Activated B cell treated with CpG ODN at 0.5 μM for 24 hours (primary cell): ENCODE data around the gene SCRN2. TPM values are rescaled to one million over a fixed set of nuclear protein-coding genes. Genes with fewer than 3 reads are reported as not detected.

Source experiments
- ATAC-seq: fragments of 200-7000 bp; cut with Tn5 transposase; one replicate; pipeline ENCODE4 v1.10.0; 2021; ENCODE audit warnings: low read depth, mild to moderate bottlenecking, moderate library complexity
- CTCF ChIA-PET: fragments of 350-600 bp; sonication (Branson Sonifier 250); formaldehyde crosslinking; loops from one replicate; lab custom pipeline; 2021; ENCODE audit warnings: antibody characterized with exemption; lab: Charles Lee
- POLR2A ChIA-PET: fragments of 350-600 bp; sonication (Branson Sonifier 250); formaldehyde crosslinking; loops from one replicate; lab custom pipeline; 2021; ENCODE audit warnings: antibody characterized with exemption; lab: Charles Lee
- DNase-seq: peaks from one replicate; pipeline ENCODE4 v3.0.0; 2022
- H3K27ac Mint-ChIP-seq: one replicate; pipeline ENCODE4 v1.8.0; 2020; ENCODE audit warnings: mixed read lengths
- H3K27me3 Mint-ChIP-seq: one replicate; pipeline ENCODE4 v1.8.0; 2021; ENCODE audit warnings: mixed read lengths
- H3K36me3 Mint-ChIP-seq: one replicate; pipeline ENCODE4 v1.8.0; 2021; ENCODE audit warnings: low read depth, mixed read lengths
- H3K4me1 Mint-ChIP-seq: one replicate; pipeline ENCODE4 v1.8.0; 2021; ENCODE audit warnings: mixed read lengths
- H3K4me3 Mint-ChIP-seq: one replicate; pipeline ENCODE4 v1.8.0; 2020; ENCODE audit warnings: mild to moderate bottlenecking, mixed read lengths
- H3K9me3 Mint-ChIP-seq: one replicate; pipeline ENCODE4 v1.8.0; 2020; ENCODE audit warnings: mixed read lengths
- intact Hi-C: fragments of 100-400 bp; cut with micrococcal nuclease; formaldehyde crosslinking; loops from one replicate; pipeline ENCODE4 v1.15.1; 2024
- total RNA-seq: library from RNA; stranded (reverse); gene quantifications from 2 replicates; pipeline ENCODE4 v1.2.3, GENCODE V29; 2022
- TF ChIP-seq, protein P1 (sequence below): fragments of 200-600 bp; IDR thresholded peaks from one replicate; pipeline ENCODE4 v1.8.0; 2022; ENCODE audit warnings: antibody characterized with exemption, mild to moderate bottlenecking

Gene SCRN2
- total RNA-seq, 1 donor from 2014 or later: 36.3 TPM

DNA sequence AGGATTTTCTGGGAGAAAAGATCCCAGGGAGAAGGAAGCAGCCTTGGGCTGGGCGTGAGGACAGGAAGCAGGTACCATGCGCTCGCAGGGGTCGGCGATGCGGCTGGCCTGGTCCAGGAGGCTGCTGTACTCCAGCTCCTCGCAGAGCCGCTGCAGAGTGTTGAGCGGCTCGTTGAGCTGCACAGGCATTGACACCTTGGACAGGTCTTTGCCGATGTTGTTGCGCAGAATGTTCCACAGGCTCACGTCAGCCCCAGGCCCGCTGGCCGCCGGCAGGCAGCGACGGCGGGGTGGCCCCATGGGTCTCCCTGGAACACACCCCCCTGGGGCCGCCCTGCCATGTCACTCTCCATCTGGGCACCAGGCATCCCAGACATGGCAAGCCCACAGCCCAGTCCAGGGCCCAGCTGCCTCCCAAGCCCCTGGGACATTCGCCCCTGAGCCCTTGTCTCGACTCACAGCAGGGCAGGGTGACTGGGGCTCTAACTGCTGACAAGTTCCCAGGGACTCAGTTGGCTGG is 27.5 kb downstream of the SCRN2 start:
- POLR2A ChIA-PET: interaction anchor here (0.5 kb wide), 1 partner anchor 1789 kb away, joined by 9 read pairs; no protein-coding TSS in a partner anchor
- DNase-seq (no peak), ATAC-seq (no peak)
- CTCF ChIA-PET: no interaction called here
- intact Hi-C loops: no loop called here
- Mint-ChIP-seq H3K36me3 (peaks cover 92% of the 10 kb centered on the region), H3K4me3 (no peak overlapping the region), H3K27ac (no peak overlapping the region), H3K4me1 (no peaks in the 10 kb centered on the region), H3K9me3 (no peaks in the 10 kb centered on the region), H3K27me3 (no peaks in the 10 kb centered on the region)
- TF ChIP-seq, protein P1, sequence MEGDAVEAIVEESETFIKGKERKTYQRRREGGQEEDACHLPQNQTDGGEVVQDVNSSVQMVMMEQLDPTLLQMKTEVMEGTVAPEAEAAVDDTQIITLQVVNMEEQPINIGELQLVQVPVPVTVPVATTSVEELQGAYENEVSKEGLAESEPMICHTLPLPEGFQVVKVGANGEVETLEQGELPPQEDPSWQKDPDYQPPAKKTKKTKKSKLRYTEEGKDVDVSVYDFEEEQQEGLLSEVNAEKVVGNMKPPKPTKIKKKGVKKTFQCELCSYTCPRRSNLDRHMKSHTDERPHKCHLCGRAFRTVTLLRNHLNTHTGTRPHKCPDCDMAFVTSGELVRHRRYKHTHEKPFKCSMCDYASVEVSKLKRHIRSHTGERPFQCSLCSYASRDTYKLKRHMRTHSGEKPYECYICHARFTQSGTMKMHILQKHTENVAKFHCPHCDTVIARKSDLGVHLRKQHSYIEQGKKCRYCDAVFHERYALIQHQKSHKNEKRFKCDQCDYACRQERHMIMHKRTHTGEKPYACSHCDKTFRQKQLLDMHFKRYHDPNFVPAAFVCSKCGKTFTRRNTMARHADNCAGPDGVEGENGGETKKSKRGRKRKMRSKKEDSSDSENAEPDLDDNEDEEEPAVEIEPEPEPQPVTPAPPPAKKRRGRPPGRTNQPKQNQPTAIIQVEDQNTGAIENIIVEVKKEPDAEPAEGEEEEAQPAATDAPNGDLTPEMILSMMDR: no peak

GRCh38 chr17:47813077-47813476 is 28.0 kb downstream of the SCRN2 start:
- Mint-ChIP-seq H3K36me3 (peaks cover 92% of the 10 kb centered on the region), H3K27ac (no peak overlapping the region), H3K27me3 (no peaks in the 10 kb centered on the region), H3K4me1 (no peaks in the 10 kb centered on the region), H3K9me3 (no peaks in the 10 kb centered on the region), H3K4me3 (no peak overlapping the region)
- ATAC-seq: no peak
- ChIA-PET POLR2A (no interaction called here), CTCF (no interaction called here)
- intact Hi-C loops: no loop called here
- TF ChIP-seq, protein P1: no peak
- no peak for DNase-seq

DNA sequence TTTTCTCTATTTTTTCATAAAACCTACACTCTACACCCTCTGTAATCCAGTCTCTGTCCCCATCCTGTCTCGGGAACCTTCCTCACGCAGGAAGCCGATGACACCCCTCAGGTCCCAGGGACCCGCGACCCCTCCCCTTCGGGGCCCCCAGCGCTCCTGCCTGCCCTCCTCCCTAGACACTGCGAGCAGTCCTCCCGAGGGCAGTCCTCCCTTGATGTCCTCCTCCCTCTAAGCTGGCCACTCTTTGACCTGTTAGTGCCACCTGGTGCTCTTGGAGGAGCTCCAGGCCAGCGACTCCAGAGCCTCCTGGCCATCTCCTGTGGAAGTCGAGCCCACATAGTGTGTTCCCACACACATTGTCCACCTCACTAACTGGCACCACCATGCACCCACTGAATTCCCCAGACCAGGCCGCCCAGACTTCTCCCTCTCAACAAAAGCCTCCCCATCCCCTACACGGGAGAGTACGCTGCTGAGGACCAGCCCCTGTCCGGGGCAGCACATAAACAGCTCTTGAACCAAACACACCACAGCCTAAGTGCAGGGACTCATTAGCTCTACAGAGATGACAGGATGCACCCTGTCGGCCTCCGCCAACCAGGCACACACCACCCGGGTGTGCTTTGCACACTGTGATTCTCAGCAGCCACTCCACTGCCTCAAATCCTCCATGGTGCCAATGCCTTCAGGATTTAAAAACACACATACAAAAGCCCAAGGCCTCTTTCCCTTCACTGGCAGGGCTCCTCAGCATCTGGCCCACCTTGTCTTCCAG is 28.7 kb downstream of the SCRN2 start:
- Mint-ChIP-seq H3K36me3 (peaks cover 91% of the 10 kb centered on the region), H3K9me3 (no peaks in the 10 kb centered on the region), H3K27ac (no peak overlapping the region), H3K4me3 (no peak overlapping the region), H3K27me3 (no peaks in the 10 kb centered on the region), H3K4me1 (no peaks in the 10 kb centered on the region)
- DNase-seq (no peak), ATAC-seq (no peak)
- intact Hi-C loops: no loop called here
- TF ChIP-seq, protein P1: no peak
- ChIA-PET POLR2A (no interaction called here), CTCF (no interaction called here)

DNA sequence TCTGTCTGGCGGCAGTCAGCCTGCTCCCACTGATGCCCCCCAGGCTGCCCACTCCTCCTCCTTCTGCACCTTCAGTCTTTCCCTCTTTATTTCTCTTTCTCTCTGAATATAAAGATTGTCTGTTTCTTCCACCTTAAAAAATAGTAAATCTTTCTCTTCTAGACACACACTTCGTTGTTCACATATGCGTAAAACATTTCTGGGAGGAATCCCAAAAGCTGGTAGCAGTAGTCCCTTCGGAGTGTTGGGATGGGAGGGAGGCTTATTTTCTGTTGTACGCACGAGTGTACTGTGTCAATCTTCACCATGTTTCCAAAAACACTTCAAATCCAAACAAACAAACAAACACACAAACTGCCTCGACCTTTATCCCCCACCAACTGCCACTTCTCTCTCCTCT is 29.4 kb downstream of the SCRN2 start:
- ChIA-PET POLR2A (interaction anchor here (0.7 kb wide), 1 partner anchor 10 kb away, joined by 14 read pairs; no protein-coding TSS in a partner anchor), CTCF (no interaction called here)
- H3K4me3 Mint-ChIP-seq: no peak overlapping the region
- H3K4me1 Mint-ChIP-seq: no peaks in the 10 kb centered on the region
- H3K36me3 Mint-ChIP-seq: peaks cover 90% of the 10 kb centered on the region
- H3K9me3 Mint-ChIP-seq: no peaks in the 10 kb centered on the region
- peak overlapping the region; percentile 11 for H3K27ac Mint-ChIP-seq
- DNase-seq: no peak
- TF ChIP-seq, protein P1: no peak
- intact Hi-C loops: no loop called here
- no peak for ATAC-seq
- no peaks in the 10 kb centered on the region for H3K27me3 Mint-ChIP-seq

GRCh38 chr17:47810901-47811635 is 30.0 kb downstream of the SCRN2 start:
- Mint-ChIP-seq H3K9me3 (no peaks in the 10 kb centered on the region), H3K4me3 (no peak overlapping the region), H3K27me3 (no peaks in the 10 kb centered on the region), H3K27ac (peak overlapping the region; percentile 11), H3K4me1 (no peaks in the 10 kb centered on the region), H3K36me3 (peaks cover 88% of the 10 kb centered on the region)
- intact Hi-C loops: no loop called here
- DNase-seq: no peak
- ChIA-PET POLR2A (interaction anchor here (0.7 kb wide), 1 partner anchor 11 kb away, joined by 14 read pairs; no protein-coding TSS in a partner anchor), CTCF (no interaction called here)
- ATAC-seq: no peak
- TF ChIP-seq, protein P1: no peak
